GM12873 (cell line): ENCODE measurements around the gene ARL13A.

Source experiments
- CTCF ChIP-seq: IDR thresholded peaks from 2 replicates; pipeline ENCODE4 v1.5.1; 2012; ENCODE audit warnings: low read depth, mild to moderate bottlenecking, moderate library complexity, low read length, control low read depth; ENCODE audit not compliant: insufficient read depth; ENCODE audit errors: missing control alignments

ARL13A gene

DNA sequence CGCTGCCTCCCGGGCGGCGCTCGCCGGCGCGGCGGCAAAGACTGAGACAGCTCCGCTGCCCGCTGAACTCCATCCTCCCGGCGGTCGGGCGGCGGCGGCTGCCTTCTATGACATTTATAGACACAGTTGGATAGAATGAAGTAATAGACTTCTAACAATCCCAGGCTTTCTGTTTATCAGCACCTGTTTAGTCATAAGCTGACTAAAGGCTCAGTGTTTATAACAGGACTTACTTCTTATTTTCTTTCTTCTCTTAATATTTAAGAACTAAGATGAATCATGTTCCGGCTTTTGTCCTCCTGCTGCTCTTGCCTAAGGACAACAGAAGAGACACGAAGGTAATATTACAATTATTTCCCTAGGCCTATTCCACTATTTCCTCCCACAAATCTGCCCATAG, 3.9 kb downstream of the ARL13A start:
- no peak for TF ChIP-seq CTCF

DNA sequence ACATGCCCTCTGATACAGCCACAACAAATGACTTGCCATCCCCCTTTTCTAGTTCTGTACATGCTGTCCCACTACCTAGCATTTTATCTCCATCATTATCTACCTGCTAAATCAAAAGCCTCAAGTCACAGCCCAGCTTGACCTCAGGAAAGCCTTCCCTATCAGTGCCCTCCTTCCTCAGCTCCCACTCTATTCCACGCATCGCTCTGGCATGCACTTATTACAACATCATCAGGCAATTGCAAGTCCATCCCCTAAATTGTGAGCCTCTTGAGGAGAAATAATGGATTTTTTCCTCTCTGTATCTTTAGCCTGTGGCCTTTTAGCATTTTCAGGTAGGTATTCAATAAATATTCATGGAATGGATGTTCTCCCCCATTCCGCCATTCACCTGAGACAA, 5.7 kb downstream of the ARL13A start:
- TF ChIP-seq CTCF: no peak

DNA sequence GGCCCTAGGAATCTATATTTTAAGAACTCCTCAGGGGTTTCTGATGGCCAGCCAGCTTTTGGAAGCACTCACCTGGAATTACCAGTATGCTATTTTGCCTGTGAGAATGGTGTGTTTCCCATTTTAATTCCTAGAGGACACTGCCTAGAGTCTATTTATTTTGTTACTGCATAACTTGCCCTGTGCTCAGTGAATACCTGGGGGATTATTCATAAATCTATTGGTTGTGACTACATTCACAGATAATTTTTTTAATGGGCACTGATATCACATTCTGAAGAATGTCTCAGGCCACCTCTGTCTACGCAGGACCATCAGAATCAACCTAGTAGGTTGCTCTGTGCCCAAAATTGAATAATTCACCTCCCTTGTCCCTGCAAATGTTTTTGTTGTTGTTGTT, 6.7 kb downstream of the ARL13A start:
- no peak for TF ChIP-seq CTCF

GRCh38 chrX:100979881-100980607, 10.5 kb downstream of the ARL13A start:
- no peak for TF ChIP-seq CTCF

DNA sequence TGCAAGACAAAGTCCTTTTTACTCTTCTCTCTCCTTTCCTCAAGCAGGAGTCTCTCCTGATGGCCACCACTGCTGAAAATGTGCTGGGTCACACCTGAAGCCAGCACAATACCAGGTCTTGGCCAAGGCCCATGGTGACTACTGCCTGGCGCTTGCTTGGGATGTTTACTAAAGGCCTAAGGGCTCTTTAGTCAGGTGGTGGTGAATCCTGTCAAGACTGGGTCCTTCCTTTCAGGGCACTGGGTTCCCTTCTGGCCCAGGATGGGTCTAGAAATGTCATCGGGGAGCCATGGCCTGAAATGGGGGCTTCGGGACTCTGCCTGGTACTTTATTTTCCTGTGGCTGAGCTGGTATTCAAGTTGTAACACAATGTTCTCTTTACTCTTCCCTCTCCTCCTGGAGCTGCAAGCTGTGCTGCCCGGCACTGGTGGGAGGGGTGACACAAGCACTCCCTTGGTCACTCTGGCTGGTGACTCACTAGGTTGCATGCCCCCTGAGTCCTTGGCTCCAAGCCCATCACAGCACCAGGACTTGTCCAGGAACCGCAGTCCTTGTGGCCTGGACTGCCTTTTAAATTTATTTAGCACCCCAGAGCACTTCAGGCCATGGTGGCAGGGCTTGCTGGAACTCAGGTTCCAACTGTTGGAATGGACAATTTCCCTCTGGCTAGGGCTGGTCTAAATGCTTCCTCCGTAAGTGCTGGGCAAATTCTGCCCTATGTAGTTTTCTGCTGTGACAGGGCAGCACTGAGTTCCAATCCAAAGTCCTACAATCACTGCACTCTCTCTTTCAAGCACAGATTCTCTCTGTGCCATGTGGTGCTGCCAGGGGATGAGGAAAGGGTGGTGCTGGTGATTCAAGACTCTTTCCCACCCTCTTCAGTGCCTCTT, 11.3 kb downstream of the ARL13A start:
- no peak for TF ChIP-seq CTCF

DNA sequence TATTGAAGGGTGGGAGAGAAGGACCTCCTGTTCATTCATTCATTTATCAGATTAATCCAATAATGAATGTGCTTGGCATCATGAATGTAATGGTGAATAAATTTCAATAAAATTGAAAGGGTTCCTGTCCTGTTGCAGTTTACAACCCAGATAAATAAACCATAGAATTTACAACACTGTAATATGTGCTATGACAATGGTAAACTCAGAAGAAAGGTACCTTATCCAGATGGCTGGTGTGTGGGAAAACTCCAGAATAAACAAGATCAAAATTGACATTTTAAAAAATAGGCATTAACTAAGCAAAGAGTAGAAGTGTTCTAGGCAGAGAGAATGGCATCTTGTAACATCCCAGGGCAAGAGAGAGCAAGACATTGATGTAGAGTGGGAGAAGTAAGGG, 15.3 kb downstream of the ARL13A start:
- no peak for TF ChIP-seq CTCF

- TF ChIP-seq CTCF: no peak
Measured at GRCh38 chrX:100990139-100990538, 20.6 kb downstream of the ARL13A start.
